ENCODE measurements around the gene SMARCA2.
A peak's percentile ranks its signal among the peaks of the same experiment; 100 is the strongest.

SMARCA2 gene

DNA sequence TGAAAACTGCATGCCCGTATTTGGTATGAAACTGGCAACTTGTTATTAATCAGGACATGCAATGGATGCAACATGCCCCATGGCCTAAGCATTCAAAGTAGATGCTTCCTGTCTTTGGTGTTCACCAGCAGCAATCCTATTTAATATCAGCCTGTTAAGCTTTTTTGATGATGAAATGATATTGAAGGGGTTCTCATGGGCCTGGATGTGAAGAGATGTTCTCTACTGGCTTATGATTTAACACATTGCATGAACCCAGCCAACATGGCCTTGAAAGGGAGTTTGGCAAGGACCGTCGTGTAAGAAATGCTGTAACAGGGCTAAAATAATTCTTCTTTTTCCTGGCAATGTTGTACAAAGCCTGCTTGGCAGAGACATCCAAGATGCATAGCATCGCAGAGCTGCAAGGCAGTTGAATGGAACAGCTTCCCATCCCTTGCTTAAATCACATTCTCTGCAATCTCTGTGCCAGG is 111.2 kb downstream of the SMARCA2 start:
- TF ChIP-seq, protein P1, sequence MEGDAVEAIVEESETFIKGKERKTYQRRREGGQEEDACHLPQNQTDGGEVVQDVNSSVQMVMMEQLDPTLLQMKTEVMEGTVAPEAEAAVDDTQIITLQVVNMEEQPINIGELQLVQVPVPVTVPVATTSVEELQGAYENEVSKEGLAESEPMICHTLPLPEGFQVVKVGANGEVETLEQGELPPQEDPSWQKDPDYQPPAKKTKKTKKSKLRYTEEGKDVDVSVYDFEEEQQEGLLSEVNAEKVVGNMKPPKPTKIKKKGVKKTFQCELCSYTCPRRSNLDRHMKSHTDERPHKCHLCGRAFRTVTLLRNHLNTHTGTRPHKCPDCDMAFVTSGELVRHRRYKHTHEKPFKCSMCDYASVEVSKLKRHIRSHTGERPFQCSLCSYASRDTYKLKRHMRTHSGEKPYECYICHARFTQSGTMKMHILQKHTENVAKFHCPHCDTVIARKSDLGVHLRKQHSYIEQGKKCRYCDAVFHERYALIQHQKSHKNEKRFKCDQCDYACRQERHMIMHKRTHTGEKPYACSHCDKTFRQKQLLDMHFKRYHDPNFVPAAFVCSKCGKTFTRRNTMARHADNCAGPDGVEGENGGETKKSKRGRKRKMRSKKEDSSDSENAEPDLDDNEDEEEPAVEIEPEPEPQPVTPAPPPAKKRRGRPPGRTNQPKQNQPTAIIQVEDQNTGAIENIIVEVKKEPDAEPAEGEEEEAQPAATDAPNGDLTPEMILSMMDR (conservative IDR thresholded peaks at IDR 0.05; ENCODE audit: low read depth), result no peak
- CTCF ChIA-PET, result no interaction called here
- H3K27ac ChIP-seq, result no peak overlapping the region
- DNase-seq (ENCODE audit: low spot score), result no peak
- POLR2A ChIA-PET (ENCODE audit: low non-redundant PET), result no interaction called here

DNA sequence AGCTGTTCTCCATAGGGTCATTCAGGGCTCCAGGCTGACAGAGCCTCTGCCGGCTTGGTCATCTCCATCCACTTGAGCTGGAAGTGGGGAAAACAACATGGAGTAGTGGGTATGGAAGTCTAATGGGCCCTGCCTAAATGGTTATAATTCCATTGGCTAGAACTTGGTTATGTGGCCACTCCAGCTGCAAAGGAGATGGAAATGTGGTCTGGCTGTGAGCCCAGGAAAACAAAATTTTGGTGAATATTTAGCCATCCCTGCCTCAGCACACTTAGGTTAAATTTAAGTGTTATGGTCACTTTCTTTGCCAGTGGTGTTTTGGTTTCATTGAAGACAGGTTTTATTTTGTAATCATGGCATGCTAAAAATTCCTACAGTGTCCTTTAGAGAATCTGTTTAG is 112.3 kb downstream of the SMARCA2 start:
- POLR2A ChIA-PET (ENCODE audit: low non-redundant PET), result no interaction called here
- TF ChIP-seq, protein P1 (conservative IDR thresholded peaks at IDR 0.05; ENCODE audit: low read depth), result no peak
- H3K27ac ChIP-seq, result no peak overlapping the region
- no peak for DNase-seq (ENCODE audit: low spot score)
- CTCF ChIA-PET, result no interaction called here

DNA sequence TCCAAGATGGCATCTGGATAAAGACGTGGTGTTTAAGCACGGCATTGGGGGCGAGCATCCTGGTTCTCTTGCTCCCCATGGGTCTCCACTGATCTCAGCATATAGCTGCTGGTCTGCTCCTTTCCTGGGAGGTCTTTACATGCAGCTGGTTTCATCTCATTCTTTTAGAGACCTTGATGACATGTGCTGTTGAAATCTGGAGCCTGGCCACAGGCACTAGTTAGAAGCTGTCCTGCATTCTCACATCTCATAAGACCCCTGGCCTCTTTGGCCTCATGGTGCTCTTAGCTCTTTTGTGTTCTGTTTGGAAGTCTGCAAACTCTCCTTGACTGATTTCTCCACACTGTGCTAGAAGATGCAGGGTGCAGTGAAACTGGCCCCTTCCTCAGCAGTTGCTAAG is 113.0 kb downstream of the SMARCA2 start:
- POLR2A ChIA-PET (ENCODE audit: low non-redundant PET), result no interaction called here
- CTCF ChIA-PET, result no interaction called here
- DNase-seq (ENCODE audit: low spot score), result no peak
- no peak overlapping the region for H3K27ac ChIP-seq
- TF ChIP-seq, protein P1 (conservative IDR thresholded peaks at IDR 0.05; ENCODE audit: low read depth), result no peak

DNA sequence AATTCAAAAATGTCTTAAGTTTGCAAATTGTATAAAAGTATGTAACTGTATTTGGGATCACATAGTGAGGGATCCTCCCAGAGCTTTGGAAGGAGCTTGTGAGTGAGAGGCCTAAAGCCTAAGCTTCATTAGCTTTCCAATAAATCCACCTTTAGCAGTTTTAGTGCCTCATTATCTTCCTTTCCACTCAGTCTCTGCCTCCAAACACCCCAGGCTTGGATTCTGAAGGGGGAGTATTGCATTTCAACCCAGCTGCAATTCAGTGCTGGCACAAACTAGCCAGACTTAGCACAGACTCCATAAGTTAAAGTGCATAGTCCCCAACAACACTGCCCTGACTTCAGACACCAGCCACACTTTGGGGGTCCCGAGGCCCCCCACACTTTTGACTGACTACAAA is 113.5 kb downstream of the SMARCA2 start:
- DNase-seq (ENCODE audit: low spot score), result no peak
- no peak overlapping the region for H3K27ac ChIP-seq
- CTCF ChIA-PET, result no interaction called here
- POLR2A ChIA-PET (ENCODE audit: low non-redundant PET), result no interaction called here
- TF ChIP-seq, protein P1 (conservative IDR thresholded peaks at IDR 0.05; ENCODE audit: low read depth), result no peak

DNA sequence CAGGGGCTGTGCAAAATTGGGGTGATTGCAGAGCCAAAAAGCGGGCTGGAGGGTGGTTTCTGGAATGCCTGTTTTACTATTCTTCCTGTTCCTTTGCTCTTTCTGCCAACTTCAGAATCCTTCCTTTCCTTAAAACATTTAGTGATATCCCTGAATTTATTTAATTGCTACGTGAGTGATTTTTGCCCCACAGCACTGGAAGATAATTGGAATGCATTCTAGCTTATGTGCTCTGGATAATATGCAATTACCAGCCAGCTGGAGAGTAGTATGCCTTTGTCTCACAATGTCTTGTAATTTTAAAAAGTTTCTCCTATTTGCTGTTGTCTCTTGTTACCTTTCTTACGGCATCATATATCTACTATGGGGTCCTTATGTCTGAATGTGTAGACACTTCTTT is 115.8 kb downstream of the SMARCA2 start:
- POLR2A ChIA-PET (ENCODE audit: low non-redundant PET), result no interaction called here

DNA sequence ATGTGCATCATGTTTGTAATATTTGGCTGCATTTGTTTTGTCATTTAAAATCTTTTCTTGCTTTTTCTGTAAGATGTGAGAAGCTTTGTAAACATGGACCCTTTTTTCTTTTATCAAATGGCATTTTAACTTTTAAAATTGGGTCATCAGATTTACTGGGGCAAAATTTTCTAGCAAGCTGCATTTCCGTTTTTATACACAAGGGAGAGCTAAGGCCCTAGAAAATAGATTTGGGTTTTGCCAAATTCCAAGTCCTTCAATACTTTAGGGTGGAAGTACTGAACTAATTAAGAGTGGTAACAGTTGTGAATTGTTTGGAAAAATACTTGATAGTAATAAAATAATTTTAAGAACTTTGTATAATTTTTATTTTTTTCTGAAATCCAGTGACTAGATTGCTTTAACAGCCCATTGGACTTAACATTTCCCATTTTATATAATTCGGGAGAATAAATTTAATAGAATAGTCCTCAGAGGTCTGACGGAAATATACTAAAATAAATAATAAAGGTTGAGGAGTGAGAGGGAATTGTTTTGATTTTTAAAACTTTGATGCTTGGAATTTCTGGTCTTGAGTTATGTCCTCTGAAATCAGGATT is 117.4 kb downstream of the SMARCA2 start:
- peak; percentile 1 for DNase-seq (ENCODE audit: low spot score)
- no peak overlapping the region for H3K27ac ChIP-seq
- ChIA-PET POLR2A (ENCODE audit: low non-redundant PET) (no interaction called here), CTCF (interaction anchor here (0.5 to 0.7 kb wide), 5 partner anchors 20 to 802 kb away, joined by 3 to 4 read pairs (median 4); no protein-coding TSS in a partner anchor)
- TF ChIP-seq, protein P1 (conservative IDR thresholded peaks at IDR 0.05; ENCODE audit: low read depth), result peak; percentile 77

More for the DNA sequence above, 115.8 kb downstream of the SMARCA2 start:
- H3K27ac ChIP-seq, result no peak overlapping the region
- DNase-seq (ENCODE audit: low spot score), result no peak
- TF ChIP-seq, protein P1 (conservative IDR thresholded peaks at IDR 0.05; ENCODE audit: low read depth), result no peak
- CTCF ChIA-PET, result interaction anchor here (0.7 kb wide), 1 partner anchor 137 kb away, joined by 3 read pairs; no protein-coding TSS in a partner anchor
